ENCODE measurements around the gene GALNT1.

GRCh38 chr18:35756506-35757117, 175.1 kb downstream of the GALNT1 start:
- no peak for TF ChIP-seq POLR2A (IDR thresholded peaks at IDR 0.05)
- TF ChIP-seq CTCF (IDR thresholded peaks at IDR 0.05) = peak in 5 of 7 experiments; percentile 35 to 75 (median 75)
- no peak for TF ChIP-seq POLR2AphosphoS5 (IDR thresholded peaks at IDR 0.05)
- TF ChIP-seq EP300 (IDR thresholded peaks at IDR 0.05) = no peak

Measured in stomach (tissue), 4 donors.